Stimulated activated CD8-positive, alpha-beta memory T cell treated with anti-CD3 and anti-CD28 coated beads, Interleukin-12 subunit alpha, Interleukin-12 subunit beta, amount 100 ng/mL, for 24 hours (primary cell): ENCODE results near the gene RELN.

Source experiments
- DNase-seq: peaks from one replicate; pipeline ENCODE4 v3.0.0-alpha.2; 2020; ENCODE audit errors: extremely low read depth

The RELN gene

GRCh38 chr7:103686064-103686463 lies 303.4 kb downstream of the RELN start:
- DNase-seq, result no peak

GRCh38 chr7:103685646-103686045 lies 303.8 kb downstream of the RELN start:
- DNase-seq, result no peak

GRCh38 chr7:103683348-103683747 lies 306.1 kb downstream of the RELN start:
- DNase-seq, result no peak

GRCh38 chr7:103680161-103681144 lies 309.0 kb downstream of the RELN start:
- DNase-seq, result no peak

- no peak for DNase-seq
Measured at GRCh38 chr7:103679151-103680132, 310.0 kb downstream of the RELN start.

- DNase-seq, result no peak
Measured at GRCh38 chr7:103668279-103668941, 321.0 kb downstream of the RELN start.

GRCh38 chr7:103666326-103666725 lies 323.1 kb downstream of the RELN start:
- DNase-seq, result no peak

- no peak for DNase-seq
Measured at GRCh38 chr7:103664577-103664976, 324.9 kb downstream of the RELN start.

- no peak for DNase-seq
Measured at GRCh38 chr7:103660455-103661371, 328.7 kb downstream of the RELN start.

- no peak for DNase-seq
Measured at GRCh38 chr7:103658055-103659005, 331.1 kb downstream of the RELN start.

GRCh38 chr7:103657474-103657894 lies 332.0 kb downstream of the RELN start:
- no peak for DNase-seq

GRCh38 chr7:103656221-103656620 lies 333.2 kb downstream of the RELN start:
- no peak for DNase-seq

GRCh38 chr7:103651593-103652377 lies 337.7 kb downstream of the RELN start:
- DNase-seq, result no peak

GRCh38 chr7:103649052-103649451 lies 340.4 kb downstream of the RELN start:
- no peak for DNase-seq

- no peak for DNase-seq
Measured at GRCh38 chr7:103648135-103648534, 341.3 kb downstream of the RELN start.

- no peak for DNase-seq
Measured at GRCh38 chr7:103644319-103644718, 345.1 kb downstream of the RELN start.

- DNase-seq, result no peak
Measured at GRCh38 chr7:103640031-103640779, 349.3 kb downstream of the RELN start.

- no peak for DNase-seq
Measured at GRCh38 chr7:103637726-103638125, 351.7 kb downstream of the RELN start.
